NB4 (cell line): ENCODE data around the gene RNF130.

ENCODE experiments used
- MAX ChIP-seq: IDR thresholded peaks from 2 replicates; pipeline ENCODE4 v1.6.1; 2011; ENCODE audit warnings: low read depth, low read length
- POLR2A ChIP-seq: IDR thresholded peaks from 2 replicates; pipeline ENCODE4 v1.6.1; 2011; ENCODE audit warnings: mild to moderate bottlenecking; ENCODE audit not compliant: insufficient read length; ENCODE audit errors: extremely low read depth
- TF ChIP-seq, protein P1 (sequence below): IDR thresholded peaks from one replicate; pipeline ENCODE4 v1.5.1; 2012; ENCODE audit warnings: low read depth, low read length

DNA sequence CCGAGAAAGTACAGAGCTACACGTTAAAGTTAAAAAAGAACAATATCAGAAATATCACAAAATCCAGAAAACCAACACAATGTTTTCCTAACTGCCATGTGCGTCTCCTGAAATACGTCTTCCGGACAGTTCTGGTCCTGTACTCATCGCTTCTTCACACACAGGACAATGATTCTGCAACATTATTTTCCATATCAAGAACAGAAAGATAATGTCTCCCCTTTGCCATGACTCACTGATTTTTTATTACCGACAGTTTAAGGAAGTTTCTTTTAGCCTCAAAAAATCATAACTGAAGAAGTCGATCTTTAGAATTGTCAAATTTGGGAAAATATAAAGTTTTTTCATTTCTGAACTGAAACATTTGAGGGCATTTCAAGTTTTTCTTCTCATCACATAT, 166.4 kb downstream of the RNF130 start:
- TF ChIP-seq, protein P1, sequence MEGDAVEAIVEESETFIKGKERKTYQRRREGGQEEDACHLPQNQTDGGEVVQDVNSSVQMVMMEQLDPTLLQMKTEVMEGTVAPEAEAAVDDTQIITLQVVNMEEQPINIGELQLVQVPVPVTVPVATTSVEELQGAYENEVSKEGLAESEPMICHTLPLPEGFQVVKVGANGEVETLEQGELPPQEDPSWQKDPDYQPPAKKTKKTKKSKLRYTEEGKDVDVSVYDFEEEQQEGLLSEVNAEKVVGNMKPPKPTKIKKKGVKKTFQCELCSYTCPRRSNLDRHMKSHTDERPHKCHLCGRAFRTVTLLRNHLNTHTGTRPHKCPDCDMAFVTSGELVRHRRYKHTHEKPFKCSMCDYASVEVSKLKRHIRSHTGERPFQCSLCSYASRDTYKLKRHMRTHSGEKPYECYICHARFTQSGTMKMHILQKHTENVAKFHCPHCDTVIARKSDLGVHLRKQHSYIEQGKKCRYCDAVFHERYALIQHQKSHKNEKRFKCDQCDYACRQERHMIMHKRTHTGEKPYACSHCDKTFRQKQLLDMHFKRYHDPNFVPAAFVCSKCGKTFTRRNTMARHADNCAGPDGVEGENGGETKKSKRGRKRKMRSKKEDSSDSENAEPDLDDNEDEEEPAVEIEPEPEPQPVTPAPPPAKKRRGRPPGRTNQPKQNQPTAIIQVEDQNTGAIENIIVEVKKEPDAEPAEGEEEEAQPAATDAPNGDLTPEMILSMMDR: no peak
- TF ChIP-seq POLR2A (no peak), MAX (no peak)
